8988T (cell line): ENCODE results near the gene MINDY4.

Experiments used
- DNase-seq: peaks from one replicate; pipeline ENCODE4 v3.0.0; 2011

Gene MINDY4

GRCh38 chr7:30776971-30777370 is 5.8 kb downstream of the MINDY4 start:
- no peak for DNase-seq

GRCh38 chr7:30778255-30779025 is 7.2 kb downstream of the MINDY4 start:
- no peak for DNase-seq

GRCh38 chr7:30779574-30779973 is 8.4 kb downstream of the MINDY4 start:
- DNase-seq: no peak

GRCh38 chr7:30780941-30781340 is 9.7 kb downstream of the MINDY4 start:
- no peak for DNase-seq

- no peak for DNase-seq
Measured at GRCh38 chr7:30782690-30783089, 11.5 kb downstream of the MINDY4 start.

- DNase-seq: no peak
Measured at GRCh38 chr7:30785786-30786185, 14.6 kb downstream of the MINDY4 start.

- no peak for DNase-seq
Measured at GRCh38 chr7:30787486-30787885, 16.3 kb downstream of the MINDY4 start.

GRCh38 chr7:30788640-30789333 is 17.6 kb downstream of the MINDY4 start:
- DNase-seq: no peak

- DNase-seq: no peak
Measured at GRCh38 chr7:30789334-30789711, 18.1 kb downstream of the MINDY4 start.

- no peak for DNase-seq
Measured at GRCh38 chr7:30790356-30790755, 19.1 kb downstream of the MINDY4 start.

GRCh38 chr7:30791114-30791513 is 19.9 kb downstream of the MINDY4 start:
- DNase-seq: no peak

GRCh38 chr7:30795161-30795948 is 24.1 kb downstream of the MINDY4 start:
- DNase-seq: no peak

- no peak for DNase-seq
Measured at GRCh38 chr7:30796105-30796869, 25.1 kb downstream of the MINDY4 start.

- DNase-seq: no peak
Measured at GRCh38 chr7:30797176-30798040, 26.2 kb downstream of the MINDY4 start.

GRCh38 chr7:30799206-30799975 is 28.2 kb downstream of the MINDY4 start:
- DNase-seq: no peak

- DNase-seq: no peak
Measured at GRCh38 chr7:30799976-30800661, 28.9 kb downstream of the MINDY4 start.

GRCh38 chr7:30800785-30801252 is 29.6 kb downstream of the MINDY4 start:
- peak; percentile 41 for DNase-seq

- DNase-seq: no peak
Measured at GRCh38 chr7:30802812-30803211, 31.6 kb downstream of the MINDY4 start.

- no peak for DNase-seq
Measured at GRCh38 chr7:30804078-30804661, 33.0 kb downstream of the MINDY4 start.
